A673 (cell line): ENCODE measurements around the gene PNPT1.

Experiments
- EZH2 ChIP-seq: fragments of 200-600 bp; sonication (generic); IDR thresholded peaks from 2 replicates; pipeline ENCODE4 v1.6.1; 2017; ENCODE audit warnings: borderline replicate concordance, low read depth, mild to moderate bottlenecking, mixed read lengths, antibody characterized with exemption, low read length; ENCODE audit not compliant: poor library complexity, severe bottlenecking
- TF ChIP-seq, protein P1 (sequence below): fragments of 300-800, 200-600 bp; sonication (generic); conservative IDR thresholded peaks from 2 replicates; pipeline ENCODE4 v1.5.1; 2017; ENCODE audit warnings: low read depth, mild to moderate bottlenecking, antibody characterized with exemption, low read length, moderate library complexity, mixed read lengths

DNA sequence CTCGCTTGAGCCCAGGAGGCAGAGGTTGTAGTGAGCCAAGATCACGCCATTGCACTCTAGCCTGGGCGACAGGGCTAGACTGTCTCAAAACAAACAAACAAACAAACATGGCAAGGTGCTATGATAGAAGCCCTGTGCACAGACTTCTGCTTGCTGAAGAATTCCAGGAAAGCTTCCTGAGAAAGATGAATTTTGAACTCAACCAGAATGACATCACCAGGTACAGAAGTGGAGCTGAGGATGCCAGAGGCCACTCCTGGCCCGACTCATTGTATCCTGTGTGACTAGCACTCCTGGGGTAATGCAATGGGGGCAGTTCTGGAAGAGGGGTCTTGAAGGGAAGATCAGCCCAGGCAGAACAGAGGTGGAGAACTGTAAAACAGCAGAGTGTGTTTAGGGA, 22.0 kb upstream of the PNPT1 start:
- TF ChIP-seq EZH2, result no peak
- TF ChIP-seq, protein P1, sequence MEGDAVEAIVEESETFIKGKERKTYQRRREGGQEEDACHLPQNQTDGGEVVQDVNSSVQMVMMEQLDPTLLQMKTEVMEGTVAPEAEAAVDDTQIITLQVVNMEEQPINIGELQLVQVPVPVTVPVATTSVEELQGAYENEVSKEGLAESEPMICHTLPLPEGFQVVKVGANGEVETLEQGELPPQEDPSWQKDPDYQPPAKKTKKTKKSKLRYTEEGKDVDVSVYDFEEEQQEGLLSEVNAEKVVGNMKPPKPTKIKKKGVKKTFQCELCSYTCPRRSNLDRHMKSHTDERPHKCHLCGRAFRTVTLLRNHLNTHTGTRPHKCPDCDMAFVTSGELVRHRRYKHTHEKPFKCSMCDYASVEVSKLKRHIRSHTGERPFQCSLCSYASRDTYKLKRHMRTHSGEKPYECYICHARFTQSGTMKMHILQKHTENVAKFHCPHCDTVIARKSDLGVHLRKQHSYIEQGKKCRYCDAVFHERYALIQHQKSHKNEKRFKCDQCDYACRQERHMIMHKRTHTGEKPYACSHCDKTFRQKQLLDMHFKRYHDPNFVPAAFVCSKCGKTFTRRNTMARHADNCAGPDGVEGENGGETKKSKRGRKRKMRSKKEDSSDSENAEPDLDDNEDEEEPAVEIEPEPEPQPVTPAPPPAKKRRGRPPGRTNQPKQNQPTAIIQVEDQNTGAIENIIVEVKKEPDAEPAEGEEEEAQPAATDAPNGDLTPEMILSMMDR, result no peak
